Urinary bladder (tissue), 4 donors: Measurements from ENCODE around the gene ACIN1. TPM values are rescaled to one million over a fixed set of nuclear protein-coding genes. Genes with fewer than 3 reads are reported as not detected.
"Not testable (repeated sequence)": the region's sequence is repeated elsewhere in the genome, so short reads cannot be mapped to it uniquely, and the experiment has no call there.

Experiments
- DNase-seq: peaks from one replicate; pipeline ENCODE4 v3.0.0-alpha.2; 2015; ENCODE audit errors: extremely low spot score
- H3K27ac ChIP-seq: one replicate; pipeline ENCODE4 v1.5.1; 2013; ENCODE audit warnings: low read depth, mild to moderate bottlenecking, moderate library complexity
- H3K36me3 ChIP-seq: one replicate; pipeline ENCODE4 v1.6.1; 2013; ENCODE audit warnings: mild to moderate bottlenecking, moderate library complexity; ENCODE audit not compliant: insufficient read depth
- H3K4me1 ChIP-seq: one replicate; pipeline ENCODE4 v1.6.1; 2013; ENCODE audit warnings: mild to moderate bottlenecking, moderate library complexity; ENCODE audit not compliant: insufficient read depth
- H3K4me3 ChIP-seq: one replicate; pipeline ENCODE4 v1.5.1; 2013; ENCODE audit warnings: low read depth, low read length
- WGBS: extraction: QIAGEN DNeasy Blood & Tissue Kit; methylation state at CpG from one replicate; pipeline ENCODE4 v1.1.7; 2013; 5-methylcytosine and 5-hydroxymethylcytosine counted together
- polyA plus RNA-seq: library from polyadenylated mRNA; stranded (reverse); fragments of 200-250 nt; gene quantifications from one replicate; pipeline ENCODE4 v1.2.3, GENCODE V29; 2013
- total RNA-seq: library from RNA; depleted of rRNA; stranded (reverse); fragments of >200 nt; gene quantifications from one replicate; pipeline ENCODE4 v1.2.3, GENCODE V29; 2014
- donor health status: healthy with polysubstance abuse.
- donor health status: healthy.

Gene ACIN1
- total and polyA plus RNA-seq, 2 donors, result 82.2 to 87.9 TPM

DNA sequence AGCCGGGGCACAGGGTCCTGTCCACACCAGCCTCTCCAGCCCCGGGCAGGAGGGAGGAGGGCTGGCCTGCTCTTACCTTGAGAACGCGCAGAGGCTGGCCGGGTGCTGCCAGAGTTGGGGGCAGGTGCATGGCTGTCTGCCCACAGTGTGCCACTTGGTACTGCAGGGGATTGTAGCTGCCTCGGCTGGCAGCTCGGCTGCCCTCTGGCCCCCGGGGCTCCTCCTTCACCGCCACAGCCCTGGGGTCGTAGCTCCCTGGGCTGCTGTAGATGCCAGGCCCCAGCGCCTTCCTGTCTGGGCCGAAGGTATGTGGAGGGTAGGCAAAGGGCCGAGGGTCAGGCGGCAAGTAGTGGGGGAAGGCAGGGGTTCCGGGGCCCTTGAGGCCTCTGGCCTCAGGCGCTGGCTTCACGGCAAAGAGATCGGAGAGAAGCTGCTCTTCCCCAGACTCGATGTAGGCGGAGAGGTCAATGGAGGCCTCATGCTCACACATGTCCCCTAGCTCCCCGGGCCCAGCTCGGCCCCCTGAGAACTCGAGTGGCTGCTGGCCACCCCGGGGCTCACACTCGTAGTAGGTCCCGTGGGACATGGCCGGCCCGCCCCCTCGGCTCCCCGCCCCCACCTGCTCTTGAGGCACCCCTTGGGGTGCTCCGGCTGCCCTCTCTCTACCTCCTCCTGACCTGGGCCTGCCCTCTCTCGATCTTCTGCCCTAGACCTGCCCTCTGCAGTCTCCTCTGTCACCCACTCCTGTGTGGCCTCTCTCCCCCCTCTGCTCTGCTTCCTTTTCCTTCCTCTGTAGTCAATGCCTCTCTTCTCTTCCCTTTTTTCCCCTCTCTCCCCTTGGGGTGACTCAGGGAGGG, 23.8 kb upstream of the ACIN1 start, which contains the start of gene CEBPE:
Gene CEBPE (minus strand): TSS at position 750 of the 857 bp plus-strand sequence. CDS start 164 bp downstream, at position 586.
- no peaks in the 10 kb centered on the region for H3K36me3 ChIP-seq
- 83% methylated on average over 32 of the region's 32 CpGs for whole genome bisulfite sequencing
- no peak within 1 kb of the TSS for H3K27ac ChIP-seq
- no peak for DNase-seq
- H3K4me1 ChIP-seq, result no peaks in the 10 kb centered on the region
- H3K4me3 ChIP-seq, result no peak within 1 kb of the TSS

- H3K4me1 ChIP-seq, result no peaks in the 10 kb centered on the region
- H3K27ac ChIP-seq, result no peak overlapping the region
- no peak for DNase-seq
- 87% methylated on average over 32 of the region's 32 CpGs for WGBS
- H3K4me3 ChIP-seq, result no peak overlapping the region
- no peaks in the 10 kb centered on the region for H3K36me3 ChIP-seq
Measured at GRCh38 chr14:23117371-23118020, 22.6 kb upstream of the ACIN1 start.

DNA sequence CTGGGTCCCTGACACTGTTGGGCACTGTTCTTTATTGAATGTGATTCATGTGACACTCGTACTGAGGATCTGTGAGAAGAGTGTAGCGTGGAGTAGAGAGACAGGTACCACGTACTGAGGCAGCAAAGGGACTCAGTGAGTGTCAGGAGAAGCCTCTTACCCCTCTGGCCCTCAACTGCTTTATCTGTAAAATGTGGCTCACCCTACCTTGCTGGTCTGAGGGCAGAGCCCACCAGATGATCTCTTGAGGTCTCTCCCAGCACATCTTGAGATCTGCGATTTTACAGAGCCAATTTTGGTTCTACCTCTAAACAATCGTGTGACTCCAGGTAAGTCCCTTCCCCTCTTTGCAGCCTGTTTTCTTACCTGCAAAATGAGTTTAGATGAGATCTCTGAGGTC, 21.0 kb upstream of the ACIN1 start:
- H3K4me3 ChIP-seq, result no peak overlapping the region
- no peak overlapping the region for H3K27ac ChIP-seq
- WGBS, result 86% methylated on average over 5 of the region's 5 CpGs
- no peaks in the 10 kb centered on the region for H3K36me3 ChIP-seq
- H3K4me1 ChIP-seq, result no peaks in the 10 kb centered on the region
- no peak for DNase-seq

GRCh38 chr14:23115039-23115731, 20.2 kb upstream of the ACIN1 start:
- no peak for DNase-seq
- no peak overlapping the region for H3K27ac ChIP-seq
- 76% methylated on average over 10 of the region's 10 CpGs for WGBS

GRCh38 chr14:23114669-23115038, 19.7 kb upstream of the ACIN1 start:
- H3K27ac ChIP-seq, result no peak overlapping the region
- DNase-seq, result no peak
- no peaks in the 10 kb centered on the region for H3K36me3 ChIP-seq
- 67% methylated on average over 4 of the region's 4 CpGs for WGBS
- no peak overlapping the region for H3K4me3 ChIP-seq
- no peaks in the 10 kb centered on the region for H3K4me1 ChIP-seq

More at GRCh38 chr14:23115039-23115731, 20.2 kb upstream of the ACIN1 start:
- H3K36me3 ChIP-seq, result no peaks in the 10 kb centered on the region
- H3K4me3 ChIP-seq, result no peak overlapping the region
- H3K4me1 ChIP-seq, result no peaks in the 10 kb centered on the region

- H3K4me1 ChIP-seq, result no peaks in the 10 kb centered on the region
- WGBS, result 68% methylated on average over 5 of the region's 5 CpGs
- H3K27ac ChIP-seq, result no peak overlapping the region
- no peak overlapping the region for H3K4me3 ChIP-seq
- no peaks in the 10 kb centered on the region for H3K36me3 ChIP-seq
- DNase-seq, result no peak
Measured at GRCh38 chr14:23114120-23114458, 19.2 kb upstream of the ACIN1 start.

GRCh38 chr14:23113431-23114119, 18.6 kb upstream of the ACIN1 start:
- Histone ChIP-seq H3K4me3 (no peak overlapping the region), H3K4me1 (no peaks in the 10 kb centered on the region), H3K27ac (no peak overlapping the region), H3K36me3 (no peaks in the 10 kb centered on the region)
- no peak for DNase-seq
- WGBS, result 46% methylated on average over 10 of the region's 10 CpGs

GRCh38 chr14:23112359-23113178, 17.6 kb upstream of the ACIN1 start:
- DNase-seq, result no peak
- 52% methylated on average over 12 of the region's 12 CpGs for WGBS
- Histone ChIP-seq H3K4me1 (no peaks in the 10 kb centered on the region), H3K27ac (no peak overlapping the region), H3K36me3 (no peaks in the 10 kb centered on the region), H3K4me3 (no peak overlapping the region)

DNA sequence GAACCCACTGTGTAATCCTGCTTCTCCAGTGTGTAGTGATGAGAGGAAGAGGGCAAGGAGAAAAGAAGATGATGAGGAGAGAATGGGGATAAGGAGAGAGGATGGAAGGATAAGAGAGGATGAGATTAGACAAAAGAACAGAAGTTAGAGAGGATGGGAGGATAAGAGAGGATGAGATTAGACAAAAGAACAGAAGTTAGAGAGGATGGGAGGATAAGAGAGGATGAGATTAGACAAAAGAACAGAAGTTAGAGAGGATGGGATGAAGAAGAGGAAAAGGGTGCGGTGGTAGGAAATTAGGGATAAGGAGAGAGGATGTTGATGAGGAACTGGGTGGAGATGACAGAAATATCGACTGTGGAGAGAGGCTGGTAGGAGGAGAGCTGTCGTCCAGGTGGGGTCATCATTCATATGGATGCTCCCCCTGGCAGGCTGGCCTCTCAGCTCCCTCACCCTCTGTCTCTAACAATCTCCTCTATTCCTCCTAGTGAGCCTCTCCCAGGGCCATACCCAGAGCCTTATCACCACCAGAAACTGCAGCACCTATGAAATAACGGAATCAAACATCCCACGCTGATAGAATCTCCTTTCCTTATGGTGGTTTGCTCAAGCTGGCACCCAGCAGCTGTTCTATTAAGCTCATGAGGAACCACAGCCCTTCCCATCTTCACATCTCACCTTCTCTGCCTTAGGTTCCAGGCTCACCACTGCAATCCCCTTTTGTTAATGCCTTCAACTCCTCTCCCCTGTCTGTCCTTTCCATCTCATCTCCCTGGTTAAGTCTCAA, 15.8 kb upstream of the ACIN1 start:
- no peak for DNase-seq
- WGBS, result 68% methylated on average over 5 of the region's 5 CpGs

DNA sequence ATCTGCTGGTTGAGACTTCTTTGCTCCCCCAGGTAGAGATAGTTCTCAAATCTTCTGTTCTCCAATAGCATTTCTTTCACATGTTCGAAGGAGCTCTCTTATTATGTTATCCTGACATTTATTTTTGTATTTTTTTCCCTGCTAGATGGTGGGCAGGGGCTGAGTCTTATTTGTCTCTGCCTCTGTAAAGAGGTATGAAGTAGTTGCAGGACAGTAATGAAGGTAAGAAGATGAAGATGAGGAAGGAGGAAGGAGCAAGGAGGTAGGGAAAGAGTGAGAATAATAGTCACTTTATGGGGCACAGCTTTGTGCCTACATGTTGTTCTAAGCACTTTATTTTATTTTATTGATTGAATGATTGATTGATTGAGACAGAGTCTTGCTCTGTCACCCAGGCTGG, 14.8 kb upstream of the ACIN1 start:
- 91% methylated on average over 1 of the region's 1 CpG for WGBS
- H3K27ac ChIP-seq, result no peak overlapping the region
- no peaks in the 10 kb centered on the region for H3K36me3 ChIP-seq
- no peak for DNase-seq
- no peaks in the 10 kb centered on the region for H3K4me1 ChIP-seq
- no peak overlapping the region for H3K4me3 ChIP-seq

More for the DNA sequence above, 15.8 kb upstream of the ACIN1 start:
- Histone ChIP-seq H3K36me3 (no peaks in the 10 kb centered on the region), H3K27ac (no peak overlapping the region), H3K4me3 (no peak overlapping the region), H3K4me1 (no peaks in the 10 kb centered on the region)

- not testable (repeated sequence) for H3K4me1 ChIP-seq, H3K27ac ChIP-seq, DNase-seq, H3K4me3 ChIP-seq, H3K36me3 ChIP-seq
- 91% methylated on average over 24 of the region's 24 CpGs for WGBS
Measured at GRCh38 chr14:23108169-23108568, 13.2 kb upstream of the ACIN1 start.

- not testable (repeated sequence) for DNase-seq, H3K4me1 ChIP-seq, H3K4me3 ChIP-seq, H3K27ac ChIP-seq, H3K36me3 ChIP-seq
- WGBS, result 91% methylated on average over 3 of the region's 5 CpGs
Measured at GRCh38 chr14:23107620-23108019, 12.7 kb upstream of the ACIN1 start.
